Measurements from ENCODE around the gene REEP6. TPM values are rescaled to one million over a fixed set of nuclear protein-coding genes. Genes with fewer than 3 reads are reported as not detected.

REEP6 gene
- total RNA-seq, 1 donor from 2014 or later: 4.2 TPM

Other genes starting within 250 kb of the REEP6 start
- gene ATP5F1D, start 249.4 kb upstream of the REEP6 start, total RNA-seq: 67.2 TPM
- 26.7 TPM for gene MIDN, start 242.6 kb upstream of the REEP6 start, total RNA-seq
- 434 TPM for gene CIRBP, start 221.8 kb upstream of the REEP6 start, total RNA-seq
- gene FAM174C, start 215.7 kb upstream of the REEP6 start, total RNA-seq: 3.9 TPM
- gene EFNA2, start 205.3 kb upstream of the REEP6 start, total RNA-seq: not detected
- gene NDUFS7, start 107.3 kb upstream of the REEP6 start, total RNA-seq: 90.7 TPM
- gene GAMT, start 89.6 kb upstream of the REEP6 start, total RNA-seq: 102 TPM
- 55.9 TPM for gene DAZAP1, start 83.6 kb upstream of the REEP6 start, total RNA-seq
- gene RPS15, start 52.8 kb upstream of the REEP6 start, total RNA-seq: 585 TPM
- gene APC2, start 41.1 kb upstream of the REEP6 start, total RNA-seq: 1.5 TPM
- 14.6 TPM for gene C19orf25, start 12.0 kb upstream of the REEP6 start, total RNA-seq
- 1.0 TPM for gene PCSK4, start 831 bp upstream of the REEP6 start, total RNA-seq
- gene ADAMTSL5, start 21.8 kb downstream of the REEP6 start, total RNA-seq: 9.0 TPM
- 0.51 TPM for gene PLK5, start 32.9 kb downstream of the REEP6 start, total RNA-seq
- 27.3 TPM for gene MEX3D, start 77.1 kb downstream of the REEP6 start, total RNA-seq
- 88.9 TPM for gene MBD3, start 101.7 kb downstream of the REEP6 start, total RNA-seq
- gene UQCR11, start 114.3 kb downstream of the REEP6 start, total RNA-seq: 49.0 TPM
- gene TCF3, start 161.4 kb downstream of the REEP6 start, total RNA-seq: 85.2 TPM

Measured in tongue (tissue), 1 donor.